Common myeloid progenitor, CD34-positive (primary cell): ENCODE results near the gene CSNK1G1.

Experiments
- CTCF ChIA-PET: fragments of 350-600 bp; sonication (Branson Sonifier 250); formaldehyde crosslinking; loops from one replicate; lab custom pipeline; 2021; ENCODE audit warnings: antibody characterized with exemption; lab: Charles Lee
- POLR2A ChIA-PET: fragments of 350-600 bp; sonication (Branson Sonifier 250); formaldehyde crosslinking; loops from one replicate; lab custom pipeline; 2021; ENCODE audit warnings: antibody characterized with exemption; lab: Charles Lee
- DNase-seq, 3 donors: peaks; one replicate each; pipeline versions ENCODE4 v3.0.0 to v3.0.0-alpha.2; 2013
- H3K27ac ChIP-seq, 2 experiments: 1 replicate in 1 of 2; 2 replicates in 1 of 2; pipeline ENCODE4 v1.7.0; 2013; ENCODE audit warnings: inconsistent platforms in 2 of 2, low read length in 2 of 2, mild to moderate bottlenecking in 2 of 2, low read depth in 1 of 2, moderate library complexity in 1 of 2; ENCODE audit not compliant: severe bottlenecking in 2 of 2, insufficient read depth in 1 of 2, poor library complexity in 1 of 2
- H3K27me3 ChIP-seq, 5 experiments: replicated peaks in 2 of 5; 1 replicate in 3 of 5; 2 replicates in 2 of 5; pipeline versions ENCODE4 v1.6.1 to v1.7.0; 2013; ENCODE audit warnings: low read length in 4 of 5, mild to moderate bottlenecking in 2 of 5, moderate library complexity in 2 of 5, inconsistent platforms in 1 of 5; ENCODE audit not compliant: insufficient read depth in 5 of 5, control insufficient read depth in 4 of 5
- H3K36me3 ChIP-seq, 4 experiments: 1 replicate in 2 of 4; 2 replicates in 2 of 4; pipeline versions ENCODE4 v1.6.1 to v1.7.0; 2013; ENCODE audit warnings: low read length in 3 of 4, control low read depth in 1 of 4, mild to moderate bottlenecking in 1 of 4; ENCODE audit not compliant: control insufficient read depth in 4 of 4, insufficient read depth in 4 of 4
- H3K4me1 ChIP-seq, 4 experiments: 1 replicate in 3 of 4; 2 replicates in 1 of 4; pipeline versions ENCODE4 v1.6.1 to v1.7.1; 2013; ENCODE audit warnings: low read length in 3 of 4, mild to moderate bottlenecking in 3 of 4, control low read depth in 1 of 4, inconsistent platforms in 1 of 4, moderate library complexity in 1 of 4; ENCODE audit not compliant: control insufficient read depth in 4 of 4, insufficient read depth in 4 of 4; ENCODE audit errors: control extremely low read depth in 1 of 4
- H3K4me3 ChIP-seq, 7 experiments: 1 replicate in 4 of 7; 2 replicates in 3 of 7; pipeline versions ENCODE4 v1.5.1 to v1.7.0; 2013; ENCODE audit warnings: mild to moderate bottlenecking in 7 of 7, low read length in 6 of 7, moderate library complexity in 6 of 7, inconsistent platforms in 2 of 7, low read depth in 2 of 7, control low read depth in 1 of 7; ENCODE audit not compliant: insufficient read depth in 4 of 7, control insufficient read depth in 1 of 7; ENCODE audit errors: extremely low read depth in 1 of 7
- H3K9me3 ChIP-seq, 5 experiments: 1 replicate in 4 of 5; 2 replicates in 1 of 5; pipeline versions ENCODE4 v1.6.1 to v1.7.1; 2013; ENCODE audit warnings: low read length in 4 of 5, mild to moderate bottlenecking in 2 of 5, inconsistent platforms in 1 of 5, low read depth in 1 of 5, moderate library complexity in 1 of 5; ENCODE audit not compliant: control insufficient read depth in 4 of 5, insufficient read depth in 2 of 5; ENCODE audit errors: control extremely low read depth in 1 of 5
- WGBS: methylation state at CpG from one replicate; pipeline ENCODE4 v1.1.5; 2013; ENCODE audit not compliant: insufficient coverage; 5-methylcytosine and 5-hydroxymethylcytosine counted together

Gene CSNK1G1

DNA sequence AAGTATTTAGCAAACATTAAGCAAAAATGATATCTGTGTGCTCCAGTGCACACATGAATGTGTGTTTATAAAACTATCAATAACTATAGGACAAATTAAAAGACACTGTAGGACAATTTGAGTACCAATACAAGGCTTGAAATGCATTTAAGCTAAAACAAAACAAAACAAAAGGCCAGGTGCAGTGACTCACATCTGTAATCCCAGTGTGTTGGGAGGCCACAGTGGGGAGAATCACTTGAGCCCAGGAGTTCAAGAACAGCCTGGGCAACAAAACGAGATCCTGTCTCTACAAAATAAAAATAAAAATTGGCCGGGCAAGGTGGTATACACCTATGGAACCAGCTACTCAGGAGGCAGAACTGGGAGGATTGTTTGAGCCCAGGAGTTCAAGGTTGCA, 50.7 kb downstream of the CSNK1G1 start:
- POLR2A ChIA-PET = no interaction called here
- Histone ChIP-seq H3K36me3 (peaks cover 0 to 6% (median 3%) of the 10 kb centered on the region in 4 experiments), H3K4me3 (no peak overlapping the region), H3K4me1 (no peaks in the 10 kb centered on the region), H3K27ac (no peak overlapping the region), H3K9me3 (no peaks in the 10 kb centered on the region), H3K27me3 (no peaks in the 10 kb centered on the region)
- no CpG with 5 or more reads among the region's 2 CpGs for WGBS
- CTCF ChIA-PET = no interaction called here
- DNase-seq = no peak

- Histone ChIP-seq H3K36me3 (peaks cover 0 to 2% (median 0%) of the 10 kb centered on the region in 4 experiments), H3K4me1 (no peaks in the 10 kb centered on the region), H3K27ac (no peak overlapping the region), H3K27me3 (no peaks in the 10 kb centered on the region), H3K9me3 (no peaks in the 10 kb centered on the region), H3K4me3 (no peak overlapping the region)
- DNase-seq = no peak
- WGBS = 100% methylated on average over 1 of the region's 2 CpGs
- POLR2A ChIA-PET = no interaction called here
- CTCF ChIA-PET = no interaction called here
Observed at GRCh38 chr15:64289550-64289949, 66.4 kb downstream of the CSNK1G1 start.

DNA sequence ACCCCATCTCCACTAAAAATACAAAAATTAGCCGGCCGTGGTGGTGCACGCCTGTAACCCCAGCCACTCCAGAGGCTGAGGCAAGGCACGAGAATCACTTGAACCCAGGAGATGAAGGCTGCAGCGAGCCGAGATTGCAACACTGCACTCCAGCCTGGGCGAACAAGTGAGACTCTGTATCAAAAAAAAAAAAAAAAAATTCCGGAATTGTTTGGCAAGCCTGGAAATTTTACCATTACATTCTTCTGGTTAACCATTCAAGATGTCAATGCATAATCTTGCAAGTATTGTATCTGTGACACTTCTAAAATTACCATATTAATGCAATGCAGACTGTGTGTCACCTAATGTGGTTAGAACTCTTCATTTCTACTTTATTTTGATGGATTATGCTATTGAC, 67.0 kb downstream of the CSNK1G1 start:
- no peaks in the 10 kb centered on the region for H3K4me1 ChIP-seq
- no peaks in the 10 kb centered on the region for H3K9me3 ChIP-seq
- no peak overlapping the region for H3K27ac ChIP-seq
- peaks cover 0 to 2% (median 0%) of the 10 kb centered on the region in 4 experiments for H3K36me3 ChIP-seq
- DNase-seq = no peak
- no peaks in the 10 kb centered on the region for H3K27me3 ChIP-seq
- no peak overlapping the region for H3K4me3 ChIP-seq
- ChIA-PET CTCF (interaction anchor here (0.6 kb wide), 1 partner anchor 978 kb away, joined by 3 read pairs; no protein-coding TSS in a partner anchor), POLR2A (no interaction called here)
- 95% methylated on average over 6 of the region's 8 CpGs for WGBS

- peaks cover 0 to 2% (median 0%) of the 10 kb centered on the region in 4 experiments for H3K36me3 ChIP-seq
- no peaks in the 10 kb centered on the region for H3K9me3 ChIP-seq
- H3K4me1 ChIP-seq = no peaks in the 10 kb centered on the region
- 100% methylated on average over 1 of the region's 1 CpG for WGBS
- DNase-seq = no peak
- no peak overlapping the region for H3K4me3 ChIP-seq
- no peak overlapping the region for H3K27ac ChIP-seq
- CTCF ChIA-PET = interaction anchor here (0.6 kb wide), 1 partner anchor 979 kb away, joined by 3 read pairs; no protein-coding TSS in a partner anchor
- POLR2A ChIA-PET = no interaction called here
- H3K27me3 ChIP-seq = no peaks in the 10 kb centered on the region
Observed at GRCh38 chr15:64288577-64288976, 67.4 kb downstream of the CSNK1G1 start.

- CTCF ChIA-PET = no interaction called here
- H3K36me3 ChIP-seq = no peaks in the 10 kb centered on the region
- H3K9me3 ChIP-seq = no peaks in the 10 kb centered on the region
- no peak for DNase-seq
- H3K27ac ChIP-seq = no peak overlapping the region
- POLR2A ChIA-PET = no interaction called here
- H3K4me3 ChIP-seq = no peak overlapping the region
- H3K4me1 ChIP-seq = no peaks in the 10 kb centered on the region
- WGBS = no CpG with 5 or more reads among the region's 1 CpG
- no peaks in the 10 kb centered on the region for H3K27me3 ChIP-seq
Observed at GRCh38 chr15:64287953-64288352, 68.0 kb downstream of the CSNK1G1 start.

DNA sequence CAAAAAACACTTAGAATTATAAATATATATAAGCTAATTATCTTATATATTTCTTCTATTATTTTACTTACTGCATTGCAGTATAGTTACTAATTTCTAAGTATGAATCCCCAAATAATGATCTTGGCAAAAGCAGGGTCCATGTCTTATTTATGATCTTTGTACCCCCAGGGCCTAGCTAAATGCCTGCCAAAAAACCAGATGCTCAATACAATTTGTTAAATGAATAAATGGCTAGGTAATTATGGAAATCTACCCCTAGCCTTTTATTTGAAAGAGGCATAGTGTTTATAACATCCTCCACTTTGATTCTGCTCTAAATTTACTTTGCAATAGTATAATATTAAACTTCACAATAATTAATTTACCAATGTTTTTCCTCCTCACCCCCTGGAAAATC, 69.5 kb downstream of the CSNK1G1 start:
- H3K27ac ChIP-seq = no peak overlapping the region
- H3K36me3 ChIP-seq = no peaks in the 10 kb centered on the region
- no peaks in the 10 kb centered on the region for H3K27me3 ChIP-seq
- DNase-seq = no peak
- ChIA-PET POLR2A (no interaction called here), CTCF (interaction anchor here (1.2 kb wide), 1 partner anchor 15 kb away, joined by 4 read pairs; no protein-coding TSS in a partner anchor)
- no peak overlapping the region for H3K4me3 ChIP-seq
- no peaks in the 10 kb centered on the region for H3K9me3 ChIP-seq
- no peaks in the 10 kb centered on the region for H3K4me1 ChIP-seq

- H3K27ac ChIP-seq = no peak overlapping the region
- H3K27me3 ChIP-seq = no peaks in the 10 kb centered on the region
- no peak for DNase-seq
- H3K4me1 ChIP-seq = no peaks in the 10 kb centered on the region
- POLR2A ChIA-PET = no interaction called here
- WGBS = 90% methylated on average over 4 of the region's 7 CpGs
- H3K36me3 ChIP-seq = no peaks in the 10 kb centered on the region
- CTCF ChIA-PET = interaction anchor here (1.2 to 1.3 kb wide), 2 partner anchors 10 to 15 kb away, joined by 4 read pairs; no protein-coding TSS in a partner anchor
- no peak overlapping the region for H3K4me3 ChIP-seq
- no peaks in the 10 kb centered on the region for H3K9me3 ChIP-seq
Observed at GRCh38 chr15:64285871-64286270, 70.1 kb downstream of the CSNK1G1 start.
